HCT116 (cell line): ENCODE measurements around the gene SIGLEC12. TPM values are rescaled to one million over a fixed set of nuclear protein-coding genes. Genes with fewer than 3 reads are reported as not detected.

Experiments
- ATAC-seq: fragments of 200-7000 bp; cut with Tn5 transposase; 2 replicates; pipeline ENCODE4 v1.9.1; 2020; ENCODE audit warnings: mild to moderate bottlenecking, moderate library complexity
- BruUV-seq: library from RNA; stranded (reverse); fragments of 400-500 nt; replicated peaks from 2 replicates; lab custom pipeline; 2021; lab: Mats Ljungman, UMichigan
- CTCF ChIA-PET: fragments of 300-600 bp; sonication (Branson Sonifier 250); formaldehyde crosslinking; loops from one replicate; lab custom pipeline; 2021; ENCODE audit warnings: antibody characterized with exemption; lab: Charles Lee
- POLR2A ChIA-PET: fragments of 300-600, 350-600 bp; sonication (Branson Sonifier 250); formaldehyde crosslinking; loops from one replicate; lab custom pipeline; 2021; ENCODE audit warnings: antibody characterized with exemption; lab: Charles Lee
- RAD21 ChIA-PET, 2 experiments: fragments of 300-600 bp; sonication (Branson Sonifier 250); formaldehyde crosslinking; loops; one replicate each; lab custom pipeline; 2023; ENCODE audit warnings: low total read pairs in 2 of 2; ENCODE audit not compliant: uncharacterized antibody in 2 of 2, unreplicated experiment in 2 of 2, low non-redundant PET in 1 of 2; lab: Charles Lee
- DNase-seq: peaks from one replicate; pipeline ENCODE4 v3.0.0-alpha.2; 2010; ENCODE audit warnings: low read depth, low spot score
- H2AFZ ChIP-seq: fragments of 200-600 bp; shearing (Covaris generic), sonication (generic); 2 replicates; pipeline ENCODE4 v1.6.1; 2017; ENCODE audit warnings: low read depth, mixed run types, mixed read lengths, antibody characterized with exemption, low read length; ENCODE audit not compliant: poor library complexity, severe bottlenecking
- H3K27ac ChIP-seq: 2 replicates; pipeline ENCODE4 v1.5.1; 2012; ENCODE audit warnings: low read depth, low read length
- H3K27me3 ChIP-seq: fragments of 200-600 bp; sonication (generic); 2 replicates; pipeline ENCODE4 v1.6.1; 2016; ENCODE audit warnings: mixed run types, low read length, mixed read lengths; ENCODE audit not compliant: insufficient read depth
- H3K36me3 ChIP-seq, 2 experiments: fragments of 200-500 bp in 1 of 2; fragments of 200-600 bp in 1 of 2; sonication (Bioruptor generic) in 1 of 2; sonication (generic) in 1 of 2; 2 replicates each; pipeline versions ENCODE4 v1.5.1 to v1.6.1; 2014 to 2016; ENCODE audit warnings: low read length in 2 of 2, inconsistent platforms in 1 of 2, mixed read lengths in 1 of 2, mixed run types in 1 of 2; ENCODE audit not compliant: insufficient read depth in 2 of 2, control insufficient read depth in 1 of 2
- H3K4me1 ChIP-seq, 2 experiments: fragments of 200-600 bp in 1 of 2; sonication (generic) in 1 of 2; 2 replicates each; pipeline versions ENCODE4 v1.5.1 to v1.6.1; 2012 to 2017; ENCODE audit warnings: low read length in 2 of 2, inconsistent platforms in 1 of 2, mild to moderate bottlenecking in 1 of 2, mixed read lengths in 1 of 2, mixed run types in 1 of 2, moderate library complexity in 1 of 2; ENCODE audit not compliant: insufficient read depth in 2 of 2, control insufficient read depth in 1 of 2
- H3K4me2 ChIP-seq: fragments of 200-600 bp; sonication (generic); 2 replicates; pipeline ENCODE4 v1.6.1; 2017; ENCODE audit warnings: mixed run types, low read length, mixed read lengths
- H3K4me3 ChIP-seq, 2 experiments: fragments of 200-600 bp in 1 of 2; sonication (generic) in 1 of 2; replicated peaks in 1 of 2; 2 replicates each; pipeline ENCODE4 v1.5.1; 2011 to 2016; ENCODE audit warnings: low read length in 2 of 2, control low read depth in 1 of 2, low read depth in 1 of 2, mild to moderate bottlenecking in 1 of 2, mixed read lengths in 1 of 2, mixed run types in 1 of 2
- H3K79me2 ChIP-seq: fragments of 200-600 bp; sonication (generic); 2 replicates; pipeline ENCODE4 v1.6.1; 2017; ENCODE audit warnings: mild to moderate bottlenecking, mixed run types, low read length, moderate library complexity, mixed read lengths; ENCODE audit not compliant: insufficient read depth
- H3K9ac ChIP-seq: fragments of 200-600 bp; sonication (generic); 2 replicates; pipeline ENCODE4 v1.6.1; 2016; ENCODE audit warnings: low read length, mixed read lengths
- H3K9me2 ChIP-seq: fragments of 200-600 bp; sonication (generic), shearing (Covaris generic); 2 replicates; pipeline ENCODE4 v1.6.1; 2017; ENCODE audit warnings: mixed run types, mild to moderate bottlenecking, moderate library complexity; ENCODE audit not compliant: insufficient read depth
- H3K9me3 ChIP-seq, 2 experiments: fragments of 200-500 bp in 1 of 2; fragments of 200-600 bp in 1 of 2; sonication (Bioruptor generic) in 1 of 2; sonication (generic) in 1 of 2; 2 replicates each; pipeline ENCODE4 v1.6.1; 2014 to 2017; ENCODE audit warnings: low read length in 2 of 2, mixed read lengths in 2 of 2, inconsistent platforms in 1 of 2, low read depth in 1 of 2, mild to moderate bottlenecking in 1 of 2, mixed run types in 1 of 2, moderate library complexity in 1 of 2; ENCODE audit not compliant: control insufficient read depth in 1 of 2, insufficient read depth in 1 of 2
- H4K20me1 ChIP-seq: fragments of 200-600 bp; sonication (generic), shearing (Covaris generic); 2 replicates; pipeline ENCODE4 v1.6.1; 2017; ENCODE audit warnings: mixed run types, mild to moderate bottlenecking, moderate library complexity; ENCODE audit not compliant: insufficient read depth
- CBX3 ChIP-seq: IDR thresholded peaks from 2 replicates; pipeline ENCODE4 v1.6.1; 2012; ENCODE audit warnings: low read depth
- CEBPB ChIP-seq: IDR thresholded peaks from 2 replicates; pipeline ENCODE4 v1.6.1; 2012; ENCODE audit warnings: low read depth
- ELF1 ChIP-seq: IDR thresholded peaks from 2 replicates; pipeline ENCODE4 v1.6.1; 2012; ENCODE audit warnings: low read depth, borderline replicate concordance
- EZH2 ChIP-seq: fragments of 200-600 bp; sonication (generic); IDR thresholded peaks from 2 replicates; pipeline ENCODE4 v1.6.1; 2017; ENCODE audit warnings: antibody characterized with exemption, mixed run types
- EZH2phosphoT487 ChIP-seq: fragments of 200-600 bp; IDR thresholded peaks from 2 replicates; pipeline ENCODE4 v1.6.1; 2018; ENCODE audit warnings: antibody characterized with exemption, borderline replicate concordance
- FOSL1 ChIP-seq: IDR thresholded peaks from 2 replicates; pipeline ENCODE4 v1.6.1; 2012; ENCODE audit warnings: low read depth
- JUND ChIP-seq: IDR thresholded peaks from 2 replicates; pipeline ENCODE4 v1.6.1; 2012
- RAD21 ChIP-seq: IDR thresholded peaks from 2 replicates; pipeline ENCODE4 v1.6.1; 2012; ENCODE audit warnings: low read depth, mild to moderate bottlenecking
- REST ChIP-seq: IDR thresholded peaks from 2 replicates; pipeline ENCODE4 v1.6.1; 2012; ENCODE audit warnings: low read depth
- SIN3A ChIP-seq: IDR thresholded peaks from 2 replicates; pipeline ENCODE4 v1.6.1; 2012; ENCODE audit warnings: low read depth
- TCF7L2 ChIP-seq: IDR thresholded peaks from 2 replicates; pipeline ENCODE4 v1.7.0; 2011; ENCODE audit warnings: borderline replicate concordance, inconsistent platforms; ENCODE audit not compliant: insufficient read depth, insufficient read length; ENCODE audit errors: extremely low read depth
- YY1 ChIP-seq: IDR thresholded peaks from 2 replicates; pipeline ENCODE4 v1.6.1; 2011; ENCODE audit warnings: low read length, low read depth, moderate library complexity, mild to moderate bottlenecking; ENCODE audit not compliant: insufficient replicate concordance; ENCODE audit errors: extremely low read depth
- ZFX ChIP-seq: fragments of 450-650 bp; IDR thresholded peaks from 2 replicates; pipeline ENCODE4 v1.6.1; 2017
- intact Hi-C: fragments of 100-400 bp; cut with micrococcal nuclease; formaldehyde crosslinking; loops from 2 replicates; pipeline ENCODE4 v1.10.0; 2022
- total RNA-seq: library from RNA; stranded (reverse); gene quantifications from one replicate; pipeline ENCODE4 v1.2.1, GENCODE V29; 2021; ENCODE audit not compliant: unreplicated experiment
- TF ChIP-seq, protein P1 (sequence below): IDR thresholded peaks from 2 replicates; pipeline ENCODE4 v1.6.1; 2012
- TF ChIP-seq, protein P2 (sequence below): IDR thresholded peaks from 2 replicates; pipeline ENCODE4 v1.6.1; 2011; ENCODE audit warnings: mild to moderate bottlenecking, low read length, moderate library complexity; ENCODE audit not compliant: insufficient replicate concordance; ENCODE audit errors: extremely low read depth

SIGLEC12 gene
- total RNA-seq, 1 experiment from 2014 or later, result not detected

- ATAC-seq, result no peak
- BruUV-seq, result no TSS peak
- Histone ChIP-seq H3K4me3 (no peak overlapping the region), H2AFZ (no peak overlapping the region), H3K36me3 (no peaks in the 10 kb centered on the region), H4K20me1 (no peaks in the 10 kb centered on the region), H3K9me3 (no peaks in the 10 kb centered on the region), H3K27me3 (peaks cover 4% of the 10 kb centered on the region; the same call in 1 of the 2 replicates), H3K9me2 (no peaks in the 10 kb centered on the region), H3K27ac (no peak overlapping the region), H3K4me2 (no peak overlapping the region), H3K4me1 (no peaks in the 10 kb centered on the region; a peak in 1 of 4 replicates), H3K79me2 (no peaks in the 10 kb centered on the region), H3K9ac (no peak overlapping the region)
- intact Hi-C loops, result no loop called here
- POLR2A ChIA-PET, result no interaction called here
- CTCF ChIA-PET, result no interaction called here
- DNase-seq, result no peak
- RAD21 ChIA-PET, result no interaction called here
- TF ChIP-seq, protein P1, sequence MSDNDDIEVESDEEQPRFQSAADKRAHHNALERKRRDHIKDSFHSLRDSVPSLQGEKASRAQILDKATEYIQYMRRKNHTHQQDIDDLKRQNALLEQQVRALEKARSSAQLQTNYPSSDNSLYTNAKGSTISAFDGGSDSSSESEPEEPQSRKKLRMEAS, result no peak
- TF ChIP-seq SIN3A (no peak), TCF7L2 (no peak), ZFX (no peak), EZH2phosphoT487 (no peak), RAD21 (no peak), CBX3 (no peak), CEBPB (no peak), JUND (no peak), FOSL1 (no peak), REST (no peak), EZH2 (no peak), ELF1 (no peak), YY1 (no peak)
- TF ChIP-seq, protein P2, sequence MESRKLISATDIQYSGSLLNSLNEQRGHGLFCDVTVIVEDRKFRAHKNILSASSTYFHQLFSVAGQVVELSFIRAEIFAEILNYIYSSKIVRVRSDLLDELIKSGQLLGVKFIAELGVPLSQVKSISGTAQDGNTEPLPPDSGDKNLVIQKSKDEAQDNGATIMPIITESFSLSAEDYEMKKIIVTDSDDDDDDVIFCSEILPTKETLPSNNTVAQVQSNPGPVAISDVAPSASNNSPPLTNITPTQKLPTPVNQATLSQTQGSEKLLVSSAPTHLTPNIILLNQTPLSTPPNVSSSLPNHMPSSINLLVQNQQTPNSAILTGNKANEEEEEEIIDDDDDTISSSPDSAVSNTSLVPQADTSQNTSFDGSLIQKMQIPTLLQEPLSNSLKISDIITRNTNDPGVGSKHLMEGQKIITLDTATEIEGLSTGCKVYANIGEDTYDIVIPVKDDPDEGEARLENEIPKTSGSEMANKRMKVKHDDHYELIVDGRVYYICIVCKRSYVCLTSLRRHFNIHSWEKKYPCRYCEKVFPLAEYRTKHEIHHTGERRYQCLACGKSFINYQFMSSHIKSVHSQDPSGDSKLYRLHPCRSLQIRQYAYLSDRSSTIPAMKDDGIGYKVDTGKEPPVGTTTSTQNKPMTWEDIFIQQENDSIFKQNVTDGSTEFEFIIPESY, result no peak
These were observed 13.1 kb downstream of the SIGLEC12 start for GRCh38 chr19:51488491-51488890.
